ENCODE measurements around the gene CSF1R.
A peak's percentile ranks its signal among the peaks of the same experiment; 100 is the strongest.

The CSF1R gene

DNA sequence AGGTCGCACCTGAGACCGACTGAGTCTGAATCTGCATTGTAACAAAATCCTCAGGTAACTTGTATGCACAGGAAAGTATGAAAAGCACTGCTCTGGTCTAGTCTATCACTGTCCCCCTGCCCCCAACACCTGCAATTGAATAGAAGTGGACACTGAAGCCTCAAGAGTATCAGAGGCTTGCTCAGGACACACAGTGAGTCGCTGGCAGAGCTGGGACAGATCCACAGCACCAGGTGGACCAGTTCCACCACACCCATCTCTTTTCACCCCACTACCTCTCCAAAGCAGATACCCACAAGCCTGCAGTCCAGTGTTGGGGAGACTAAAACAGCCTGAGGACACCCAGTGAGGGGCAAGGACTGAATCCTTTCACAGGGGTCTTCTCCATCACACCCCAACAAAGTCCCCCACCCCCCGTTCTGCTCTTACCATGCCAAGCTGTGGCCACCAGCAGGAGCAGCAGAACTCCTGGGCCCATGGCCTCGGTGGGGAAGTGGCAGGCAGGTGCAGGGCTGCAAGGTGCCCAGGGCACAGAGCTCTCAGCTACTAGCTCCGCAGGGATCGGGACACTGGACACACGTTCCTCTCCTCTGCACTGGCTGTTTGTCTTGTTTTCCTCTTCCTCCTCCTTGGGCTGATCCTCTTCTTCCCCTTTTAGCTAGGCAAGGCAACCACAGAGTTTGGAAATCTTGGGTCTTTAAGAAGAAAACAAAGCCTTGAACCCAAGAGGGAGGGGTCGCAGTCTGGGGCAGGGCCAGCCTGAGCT lies at the start of gene CSF1R:
TSS of gene CSF1R (minus strand) at position 605 of the 766 bp plus-strand sequence. CDS start at position 478, 127 bp downstream.
- TF ChIP-seq, protein P1, sequence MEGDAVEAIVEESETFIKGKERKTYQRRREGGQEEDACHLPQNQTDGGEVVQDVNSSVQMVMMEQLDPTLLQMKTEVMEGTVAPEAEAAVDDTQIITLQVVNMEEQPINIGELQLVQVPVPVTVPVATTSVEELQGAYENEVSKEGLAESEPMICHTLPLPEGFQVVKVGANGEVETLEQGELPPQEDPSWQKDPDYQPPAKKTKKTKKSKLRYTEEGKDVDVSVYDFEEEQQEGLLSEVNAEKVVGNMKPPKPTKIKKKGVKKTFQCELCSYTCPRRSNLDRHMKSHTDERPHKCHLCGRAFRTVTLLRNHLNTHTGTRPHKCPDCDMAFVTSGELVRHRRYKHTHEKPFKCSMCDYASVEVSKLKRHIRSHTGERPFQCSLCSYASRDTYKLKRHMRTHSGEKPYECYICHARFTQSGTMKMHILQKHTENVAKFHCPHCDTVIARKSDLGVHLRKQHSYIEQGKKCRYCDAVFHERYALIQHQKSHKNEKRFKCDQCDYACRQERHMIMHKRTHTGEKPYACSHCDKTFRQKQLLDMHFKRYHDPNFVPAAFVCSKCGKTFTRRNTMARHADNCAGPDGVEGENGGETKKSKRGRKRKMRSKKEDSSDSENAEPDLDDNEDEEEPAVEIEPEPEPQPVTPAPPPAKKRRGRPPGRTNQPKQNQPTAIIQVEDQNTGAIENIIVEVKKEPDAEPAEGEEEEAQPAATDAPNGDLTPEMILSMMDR (IDR thresholded peaks at IDR 0.05; ENCODE audit: extremely low read depth, missing control alignments): no peak
- peak; percentile 2 for DNase-seq (ENCODE audit: low spot score)

DNA sequence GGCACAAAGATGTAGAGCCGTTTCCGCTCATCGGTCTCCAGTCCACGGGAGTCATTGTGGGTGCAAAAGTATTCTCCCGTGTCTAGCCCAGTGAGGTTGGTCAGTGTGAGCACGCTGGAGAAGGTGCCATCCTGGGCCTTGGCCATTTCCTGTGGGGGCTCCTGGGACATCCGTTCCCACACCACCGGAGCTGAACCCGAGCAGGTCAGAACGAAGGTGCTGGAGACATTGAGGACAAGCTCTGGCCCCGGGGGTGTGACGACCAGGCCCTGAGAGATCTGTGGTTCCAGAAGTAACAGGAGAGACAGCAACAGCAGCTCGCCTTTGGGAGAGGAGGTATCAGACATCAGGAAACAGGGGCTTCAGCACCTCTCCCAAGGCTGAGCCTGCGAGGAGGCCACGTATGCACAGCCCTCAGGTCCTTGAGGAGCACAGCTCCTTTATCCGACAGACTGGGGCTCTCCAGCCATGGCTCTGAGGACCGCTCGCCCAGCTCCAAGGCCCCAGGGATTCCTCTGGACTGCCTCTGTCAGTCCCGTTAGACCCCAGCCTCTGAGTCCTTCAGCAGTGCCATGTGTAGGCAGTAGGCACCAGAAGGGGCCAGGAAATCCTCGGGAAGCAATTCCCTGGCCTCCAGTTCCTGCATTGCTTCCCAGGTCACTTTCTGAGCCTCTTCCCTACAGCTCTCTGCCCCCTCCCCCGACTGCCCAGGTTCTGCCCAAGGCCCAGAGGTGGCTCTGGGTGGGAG lies 49.4 kb upstream of the CSF1R start:
- no peak for DNase-seq (ENCODE audit: low spot score)
- TF ChIP-seq, protein P1 (IDR thresholded peaks at IDR 0.05; ENCODE audit: extremely low read depth, missing control alignments): no peak

DNA sequence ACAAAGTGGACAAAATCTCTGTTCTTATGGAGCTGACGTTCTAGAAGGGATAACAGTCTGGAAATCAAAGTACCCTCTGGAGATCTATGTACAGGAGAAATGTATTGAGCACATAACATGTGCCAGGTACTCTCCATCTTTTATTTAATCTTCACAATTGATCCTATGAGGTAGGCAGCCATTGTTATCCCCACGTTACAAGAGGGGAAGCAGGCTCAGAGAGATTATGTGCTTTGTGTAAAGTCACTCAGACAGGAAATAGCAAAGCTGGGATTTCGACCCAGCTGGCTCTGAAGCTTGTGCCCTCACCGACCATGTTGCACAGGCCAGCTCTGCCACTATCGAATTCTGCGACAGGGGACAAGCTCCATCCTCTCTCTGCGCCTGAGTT lies 47.8 kb upstream of the CSF1R start:
- DNase-seq (ENCODE audit: low spot score): no peak
- TF ChIP-seq, protein P1 (IDR thresholded peaks at IDR 0.05; ENCODE audit: extremely low read depth, missing control alignments): no peak

DNA sequence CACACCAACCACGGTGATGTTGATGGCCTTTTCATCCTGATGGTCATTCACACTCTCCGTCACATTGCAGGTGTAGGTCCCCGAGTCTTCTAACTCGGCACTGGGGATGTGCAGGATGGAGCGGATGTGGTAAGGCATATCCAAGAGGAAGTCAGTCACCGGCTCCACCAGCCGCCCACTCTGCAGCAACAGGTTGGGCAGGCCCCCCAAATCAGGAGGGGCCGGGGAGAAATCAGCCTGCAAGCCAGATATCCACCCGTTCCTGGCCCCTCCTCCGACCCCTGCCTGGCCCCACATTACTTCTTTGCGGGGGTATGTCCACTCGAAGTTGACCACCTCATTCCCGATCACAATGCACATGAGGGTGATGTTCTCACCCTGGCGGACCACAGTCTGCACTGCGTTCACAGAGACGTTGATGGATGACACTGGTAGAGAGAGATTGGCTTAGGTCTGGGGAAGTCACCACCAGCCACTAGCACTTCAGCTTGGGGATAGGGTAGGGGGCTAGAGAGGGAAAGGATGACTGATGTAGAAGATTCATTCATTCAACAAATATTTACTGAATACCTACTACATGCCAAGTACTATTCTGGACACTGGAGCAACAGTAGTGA lies 47.3 kb upstream of the CSF1R start:
- no peak for DNase-seq (ENCODE audit: low spot score)
- TF ChIP-seq, protein P1 (IDR thresholded peaks at IDR 0.05; ENCODE audit: extremely low read depth, missing control alignments): no peak

DNA sequence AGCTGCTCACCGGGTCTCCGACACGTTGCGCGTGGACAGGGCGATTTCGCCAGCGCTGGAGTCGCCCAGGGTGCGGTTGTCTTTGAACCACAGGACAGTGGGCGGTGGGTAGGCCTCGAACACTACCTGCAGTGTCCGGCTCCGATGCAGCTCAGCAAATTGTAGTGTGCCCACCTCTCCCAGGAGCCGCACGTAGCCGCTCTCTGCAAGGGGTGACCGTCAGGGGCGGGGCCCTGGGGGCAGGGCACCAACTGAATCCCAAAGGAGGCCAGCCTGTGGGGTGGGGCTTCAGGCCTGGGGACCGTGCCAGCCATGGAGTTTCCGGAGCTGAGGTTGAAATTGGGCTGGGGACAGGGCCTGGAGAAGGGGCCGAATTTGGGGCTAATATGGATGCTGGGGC lies 46.4 kb upstream of the CSF1R start:
- TF ChIP-seq, protein P1 (IDR thresholded peaks at IDR 0.05; ENCODE audit: extremely low read depth, missing control alignments): no peak
- DNase-seq (ENCODE audit: low spot score): no peak

DNA sequence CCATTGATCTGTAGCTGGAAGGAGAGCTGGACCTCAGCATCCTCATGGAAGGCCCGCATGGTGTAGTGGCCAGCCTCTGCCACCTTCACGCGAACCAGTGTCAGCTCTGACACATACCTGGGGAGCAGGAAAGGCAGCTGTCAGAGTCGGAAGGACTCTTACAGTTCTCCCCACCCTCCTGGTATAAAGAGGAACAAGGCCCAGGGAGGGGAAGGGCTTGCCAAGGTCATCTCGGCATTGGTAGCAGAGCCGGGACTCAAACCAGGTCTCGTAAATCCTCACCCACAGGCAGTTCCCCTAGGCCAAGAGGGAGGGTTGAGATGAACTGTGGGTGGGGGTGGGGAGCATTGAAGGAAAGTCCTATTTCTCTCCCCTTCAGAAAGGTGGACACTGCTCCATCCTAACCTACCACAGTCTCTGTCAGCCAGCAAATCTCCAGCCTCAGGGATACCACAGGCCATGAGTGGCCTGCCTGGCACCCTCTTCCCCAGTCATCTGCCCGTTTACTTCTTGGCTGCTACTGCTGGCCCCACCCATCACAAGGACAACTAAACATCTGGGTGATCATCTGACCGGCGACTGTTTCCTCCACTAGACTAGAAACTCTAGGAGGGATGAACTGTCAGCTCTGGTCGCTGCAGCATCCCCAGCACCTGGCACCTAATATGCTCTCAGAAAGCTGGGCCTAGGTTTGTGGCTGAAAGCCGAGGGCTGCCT lies 45.8 kb upstream of the CSF1R start:
- TF ChIP-seq, protein P1 (IDR thresholded peaks at IDR 0.05; ENCODE audit: extremely low read depth, missing control alignments): no peak
- no peak for DNase-seq (ENCODE audit: low spot score)

Measured in GM20000 (cell line).